ENCODE results near the gene NPTX1. TPM values are rescaled to one million over a fixed set of nuclear protein-coding genes. Genes with fewer than 3 reads are reported as not detected.

The NPTX1 gene
- polyA plus RNA-seq, 2 of the 4 experiments (the other 2 are of a cell fraction) = 43.6 to 109 TPM

DNA sequence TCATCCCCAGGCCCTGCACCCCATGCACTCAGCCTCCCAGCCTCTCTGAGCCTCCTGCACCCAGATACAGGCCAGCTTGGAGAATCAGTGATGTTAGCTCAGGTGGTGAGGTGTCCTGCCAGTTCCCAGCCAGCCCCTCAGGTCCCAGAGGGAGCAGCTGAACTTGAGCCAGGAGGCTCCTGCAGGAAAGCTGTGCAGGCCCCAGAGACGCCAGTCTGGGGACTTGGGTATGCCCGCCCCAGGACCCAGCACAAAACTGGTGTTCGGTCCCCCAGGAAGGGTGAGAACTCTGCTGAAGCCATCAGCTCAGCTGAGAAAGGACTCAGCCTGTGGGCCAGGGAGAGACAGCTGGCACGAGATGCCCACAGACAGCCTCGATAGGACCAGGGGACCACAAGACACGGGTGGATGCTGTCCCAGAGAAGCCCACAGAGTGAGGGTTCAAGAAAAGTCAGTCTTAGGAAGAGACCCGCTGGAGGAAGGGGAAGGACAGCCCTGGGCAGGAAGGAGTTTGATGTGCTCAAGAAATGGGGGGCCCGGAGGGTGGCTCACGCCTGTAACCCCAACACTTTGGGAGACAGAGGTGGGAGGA, 50.5 kb downstream of the NPTX1 start:
- ATAC-seq (no peak), FAIRE-seq (no peak), DNase-seq (ENCODE audit: low read depth in 1 of 2, low spot score in 1 of 2) (no peak)
- no peak overlapping the region for H3K27ac ChIP-seq
- TF ChIP-seq JUN (IDR thresholded peaks at IDR 0.05) (no peak), NFE2L2 (conservative IDR thresholded peaks at IDR 0.05; ENCODE audit: low read length) (no peak), EHMT2 (IDR thresholded peaks at IDR 0.05; ENCODE audit: low read depth) (no peak), HOXA7 (CRISPR knock-in tag; IDR thresholded peaks at IDR 0.05) (no peak), CEBPB (IDR thresholded peaks at IDR 0.05) (no peak), EP300 (IDR thresholded peaks at IDR 0.05) (no peak), CHD4 (IDR thresholded peaks at IDR 0.05; ENCODE audit: borderline replicate concordance) (no peak), ZFP36 (IDR thresholded peaks at IDR 0.05; ENCODE audit: borderline replicate concordance, partially characterized antibody) (no peak), HEYL (CRISPR knock-in tag; IDR thresholded peaks at IDR 0.05) (no peak)
- TF ChIP-seq, protein P1, sequence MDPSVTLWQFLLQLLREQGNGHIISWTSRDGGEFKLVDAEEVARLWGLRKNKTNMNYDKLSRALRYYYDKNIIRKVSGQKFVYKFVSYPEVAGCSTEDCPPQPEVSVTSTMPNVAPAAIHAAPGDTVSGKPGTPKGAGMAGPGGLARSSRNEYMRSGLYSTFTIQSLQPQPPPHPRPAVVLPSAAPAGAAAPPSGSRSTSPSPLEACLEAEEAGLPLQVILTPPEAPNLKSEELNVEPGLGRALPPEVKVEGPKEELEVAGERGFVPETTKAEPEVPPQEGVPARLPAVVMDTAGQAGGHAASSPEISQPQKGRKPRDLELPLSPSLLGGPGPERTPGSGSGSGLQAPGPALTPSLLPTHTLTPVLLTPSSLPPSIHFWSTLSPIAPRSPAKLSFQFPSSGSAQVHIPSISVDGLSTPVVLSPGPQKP (IDR thresholded peaks at IDR 0.05; ENCODE audit: low read depth, low read length) = no peak
- TF ChIP-seq, protein P2, sequence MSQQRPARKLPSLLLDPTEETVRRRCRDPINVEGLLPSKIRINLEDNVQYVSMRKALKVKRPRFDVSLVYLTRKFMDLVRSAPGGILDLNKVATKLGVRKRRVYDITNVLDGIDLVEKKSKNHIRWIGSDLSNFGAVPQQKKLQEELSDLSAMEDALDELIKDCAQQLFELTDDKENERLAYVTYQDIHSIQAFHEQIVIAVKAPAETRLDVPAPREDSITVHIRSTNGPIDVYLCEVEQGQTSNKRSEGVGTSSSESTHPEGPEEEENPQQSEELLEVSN (IDR thresholded peaks at IDR 0.05; ENCODE audit: borderline replicate concordance, low read depth) = no peak
- ChIA-PET CTCF (interaction anchor here (0.6 to 6.6 kb wide), 18 partner anchors 10 to 688 kb away, joined by 3 to 85 read pairs (median 5); partner anchors contain the start of genes ENDOV and NPTX1), POLR2A (interaction anchor here (2.2 to 2.6 kb wide), 2 partner anchors 10 to 29 kb away, joined by 9 to 13 read pairs; partner anchors contain the start of gene ENDOV)
- H3K4me1 ChIP-seq = 0 out of 3 replicates have a peak, but pooled peaks cover 2% of the 10 kb centered on the region
- H3K9me3 ChIP-seq = no peaks in the 10 kb centered on the region
- H3K4me3 ChIP-seq = no peak overlapping the region
- WGBS (ENCODE audit: missing lambda C conversion rate) = 54% methylated on average over 7 of the region's 9 CpGs
- no peak overlapping the region for H3K4me2 ChIP-seq

DNA sequence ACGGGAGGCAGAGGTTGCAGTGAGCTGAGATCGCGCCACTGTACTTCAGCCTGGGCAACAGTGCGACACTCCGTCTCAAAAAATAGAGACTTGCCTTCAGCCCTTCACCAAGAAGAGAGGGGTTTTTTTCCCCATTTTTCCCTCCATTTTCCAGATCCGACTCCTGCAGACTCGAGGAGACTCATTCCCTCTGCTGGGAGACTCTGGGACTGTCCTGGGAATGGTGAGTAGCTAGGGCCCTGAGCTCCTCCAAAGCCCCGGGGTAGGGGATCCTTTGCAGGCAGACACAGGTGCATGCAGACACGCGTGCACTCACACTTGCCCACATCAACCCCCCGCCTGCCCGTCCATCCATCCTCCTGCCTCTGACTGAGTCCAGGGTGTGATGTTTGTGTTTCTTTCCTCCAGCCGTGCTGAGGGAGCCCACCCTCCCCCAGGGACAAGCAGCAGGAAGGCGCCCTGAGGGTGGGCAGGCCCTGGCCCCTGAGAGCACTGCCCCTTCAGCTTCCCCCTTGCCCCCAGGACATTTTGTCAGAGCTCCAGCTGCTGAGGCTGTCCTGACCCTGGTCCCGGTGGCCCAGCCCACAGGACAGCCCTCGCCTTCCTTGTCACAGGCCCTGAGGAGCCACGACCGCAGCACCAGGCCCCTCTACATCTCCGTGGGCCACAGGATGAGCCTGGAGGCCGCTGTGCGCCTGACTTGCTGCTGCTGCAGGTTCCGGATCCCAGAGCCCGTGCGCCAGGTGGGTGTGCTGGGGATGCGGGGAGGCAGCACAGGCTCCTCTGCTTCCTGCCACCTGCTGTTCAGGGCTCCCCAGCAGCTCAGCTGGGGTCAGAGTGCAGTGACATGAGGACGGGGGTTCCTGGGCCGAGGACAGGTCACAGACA, 51.3 kb downstream of the NPTX1 start:
- H3K4me2 ChIP-seq = no peak overlapping the region
- TF ChIP-seq EHMT2 (IDR thresholded peaks at IDR 0.05; ENCODE audit: low read depth) (no peak), ZC3H11A (IDR thresholded peaks at IDR 0.05) (no peak), KDM1A (IDR thresholded peaks at IDR 0.05; ENCODE audit: low read depth) (no peak), JUN (IDR thresholded peaks at IDR 0.05) (no peak), NPAS2 (CRISPR knock-in tag; IDR thresholded peaks at IDR 0.05; ENCODE audit: borderline replicate concordance) (no peak), HOXB5 (CRISPR knock-in tag; IDR thresholded peaks at IDR 0.05) (no peak), NFE2L2 (conservative IDR thresholded peaks at IDR 0.05; ENCODE audit: low read length) (no peak)
- TF ChIP-seq, protein P3, sequence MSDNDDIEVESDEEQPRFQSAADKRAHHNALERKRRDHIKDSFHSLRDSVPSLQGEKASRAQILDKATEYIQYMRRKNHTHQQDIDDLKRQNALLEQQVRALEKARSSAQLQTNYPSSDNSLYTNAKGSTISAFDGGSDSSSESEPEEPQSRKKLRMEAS (IDR thresholded peaks at IDR 0.05) = no peak
- TF ChIP-seq, protein P2 (IDR thresholded peaks at IDR 0.05; ENCODE audit: borderline replicate concordance, low read depth) = no peak
- H3K4me3 ChIP-seq = no peak overlapping the region
- FAIRE-seq (no peak), ATAC-seq (peak; percentile 26 to 28; a peak in 2 of 6 replicates), DNase-seq (ENCODE audit: low read depth in 1 of 2, low spot score in 1 of 2) (no peak)
- CTCF ChIA-PET = interaction anchor here (0.8 to 6.6 kb wide), 22 partner anchors 8 to 672 kb away, joined by 3 to 85 read pairs (median 5); partner anchors contain the start of genes ENDOV and NPTX1
- no peaks in the 10 kb centered on the region for H3K9me3 ChIP-seq
- POLR2A ChIA-PET = interaction anchor here (2.2 to 2.6 kb wide), 2 partner anchors 9 to 29 kb away, joined by 9 to 13 read pairs; partner anchors contain the start of gene ENDOV
- H3K27ac ChIP-seq = no peak overlapping the region
- 0 out of 3 replicates have a peak, but pooled peaks cover 2% of the 10 kb centered on the region for H3K4me1 ChIP-seq
- 82% methylated on average over 24 of the region's 27 CpGs for WGBS (ENCODE audit: missing lambda C conversion rate)

DNA sequence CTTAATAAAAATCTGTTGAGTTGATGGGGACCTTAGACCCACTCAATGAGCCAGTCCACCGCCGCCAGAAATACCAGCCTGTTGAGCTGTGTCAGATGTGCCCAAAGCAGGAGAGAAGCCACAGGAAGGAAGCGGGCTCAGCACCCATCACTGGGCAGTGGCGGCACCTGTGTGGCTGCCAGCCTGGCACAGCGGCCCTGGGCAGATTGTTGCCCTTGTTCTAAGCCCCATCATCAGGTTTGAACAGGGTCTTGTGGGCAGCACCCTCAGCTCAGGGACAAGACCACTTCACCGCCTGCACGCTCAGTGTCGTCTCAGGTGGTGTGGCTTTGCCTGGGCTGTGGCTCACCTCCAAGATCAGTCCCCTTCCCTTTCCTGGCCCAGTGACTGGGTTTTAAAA, 52.1 kb downstream of the NPTX1 start:
- POLR2A ChIA-PET = interaction anchor here (2.2 to 2.6 kb wide), 2 partner anchors 9 to 30 kb away, joined by 9 to 13 read pairs; partner anchors contain the start of gene ENDOV
- WGBS (ENCODE audit: missing lambda C conversion rate) = 96% methylated on average over 8 of the region's 8 CpGs
- ATAC-seq = no peak
- DNase-seq (ENCODE audit: low read depth in 1 of 2, low spot score in 1 of 2) = no peak
- no peak for FAIRE-seq
- Histone ChIP-seq H3K4me2 (no peak overlapping the region), H3K4me3 (no peak overlapping the region), H3K27ac (no peak overlapping the region), H3K4me1 (0 out of 3 replicates have a peak, but pooled peaks cover 2% of the 10 kb centered on the region), H3K9me3 (no peaks in the 10 kb centered on the region)
- CTCF ChIA-PET = interaction anchor here (1.0 to 6.6 kb wide), 14 partner anchors 8 to 673 kb away, joined by 3 to 85 read pairs (median 6); partner anchors contain the start of genes ENDOV and NPTX1
- TF ChIP-seq, protein P3 (IDR thresholded peaks at IDR 0.05) = no peak
- no peak for TF ChIP-seq MYC (IDR thresholded peaks at IDR 0.05; ENCODE audit: borderline replicate concordance, low read length)
- no peak for TF ChIP-seq SMC3 (IDR thresholded peaks at IDR 0.05)
- TF ChIP-seq TP53 (CRISPR knock-in tag; IDR thresholded peaks at IDR 0.05) = no peak
- TF ChIP-seq CHD2 (IDR thresholded peaks at IDR 0.05; ENCODE audit: low read length, partially characterized antibody) = no peak
- no peak for TF ChIP-seq MAZ (IDR thresholded peaks at IDR 0.05; ENCODE audit: borderline replicate concordance, low read depth, low read length)
- TF ChIP-seq RFX5 (IDR thresholded peaks at IDR 0.05) = no peak
- TF ChIP-seq CEBPB (IDR thresholded peaks at IDR 0.05) = no peak
- TF ChIP-seq BHLHE40 (IDR thresholded peaks at IDR 0.05; ENCODE audit: low read depth, low read length) = no peak
- TF ChIP-seq, protein P2 (IDR thresholded peaks at IDR 0.05; ENCODE audit: borderline replicate concordance, low read depth) = no peak
- no peak for TF ChIP-seq EHF (CRISPR knock-in tag; IDR thresholded peaks at IDR 0.05)
- TF ChIP-seq, protein P4, sequence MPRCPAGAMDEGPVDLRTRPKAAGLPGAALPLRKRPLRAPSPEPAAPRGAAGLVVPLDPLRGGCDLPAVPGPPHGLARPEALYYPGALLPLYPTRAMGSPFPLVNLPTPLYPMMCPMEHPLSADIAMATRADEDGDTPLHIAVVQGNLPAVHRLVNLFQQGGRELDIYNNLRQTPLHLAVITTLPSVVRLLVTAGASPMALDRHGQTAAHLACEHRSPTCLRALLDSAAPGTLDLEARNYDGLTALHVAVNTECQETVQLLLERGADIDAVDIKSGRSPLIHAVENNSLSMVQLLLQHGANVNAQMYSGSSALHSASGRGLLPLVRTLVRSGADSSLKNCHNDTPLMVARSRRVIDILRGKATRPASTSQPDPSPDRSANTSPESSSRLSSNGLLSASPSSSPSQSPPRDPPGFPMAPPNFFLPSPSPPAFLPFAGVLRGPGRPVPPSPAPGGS (IDR thresholded peaks at IDR 0.05) = no peak
